Measurements from ENCODE around the gene CCNF.

- no peak for TF ChIP-seq SUZ12 (IDR thresholded peaks at IDR 0.05)
- TF ChIP-seq SP1 (IDR thresholded peaks at IDR 0.05) = no peak
- no peak for TF ChIP-seq FOXM1 (IDR thresholded peaks at IDR 0.05; ENCODE audit: borderline replicate concordance)
- TF ChIP-seq TARDBP (IDR thresholded peaks at IDR 0.05) = no peak
- TF ChIP-seq ELF4 (IDR thresholded peaks at IDR 0.05) = no peak
- no peak for TF ChIP-seq PKNOX1 (IDR thresholded peaks at IDR 0.05)
- TF ChIP-seq ZNF384 (IDR thresholded peaks at IDR 0.05) = no peak
- no peak for TF ChIP-seq ARNT (IDR thresholded peaks at IDR 0.05)
- no peak for TF ChIP-seq NFRKB (IDR thresholded peaks at IDR 0.05)
- no peak for TF ChIP-seq BHLHE40 (IDR thresholded peaks at IDR 0.05; ENCODE audit: borderline replicate concordance)
These were observed 43.7 kb downstream of the CCNF start for GRCh38 chr16:2472885-2473445.
